SK-N-SH (cell line): ENCODE data around the gene RHBDL3. TPM values are rescaled to one million over a fixed set of nuclear protein-coding genes. Genes with fewer than 3 reads are reported as not detected.
A peak's percentile ranks its signal among the peaks of the same experiment; 100 is the strongest.

Experiments
- CTCF ChIA-PET: fragments of 300-600, 350-600 bp; formaldehyde crosslinking; extraction: SDS; loops from one replicate; lab custom pipeline; 2021; lab: Yijun Ruan, JAX
- POLR2A ChIA-PET: fragments of 350-600 bp; sonication (Branson Sonifier 250); formaldehyde crosslinking; extraction: SDS; loops from one replicate; lab custom pipeline; 2020; ENCODE audit warnings: antibody characterized with exemption, inconsistent platforms; lab: Yijun Ruan, JAX
- DNase-seq: peaks from one replicate; pipeline ENCODE4 v3.0.0; 2012
- H2AFZ ChIP-seq: fragments of 200-600 bp; sonication (generic); 2 replicates; pipeline ENCODE4 v1.8.1; 2016; ENCODE audit warnings: antibody characterized with exemption, mild to moderate bottlenecking, low read depth
- H3F3A ChIP-seq: fragments of 200-600 bp; sonication (generic); replicated peaks from 2 replicates; pipeline ENCODE3; 2016; ENCODE audit warnings: antibody characterized with exemption, mild to moderate bottlenecking; ENCODE audit not compliant: insufficient read depth
- H3K27ac ChIP-seq, 2 experiments: fragments of 200-500 bp in 1 of 2; fragments of 200-600 bp in 1 of 2; sonication (Bioruptor generic) in 1 of 2; sonication (generic), shearing (Covaris generic) in 1 of 2; 2 replicates each; pipeline versions ENCODE4 v1.5.1 to v1.6.1; 2014 to 2016; ENCODE audit warnings: low read depth in 2 of 2, inconsistent platforms in 1 of 2, low read length in 1 of 2, mild to moderate bottlenecking in 1 of 2, mixed read lengths in 1 of 2
- H3K27me3 ChIP-seq: fragments of 200-600 bp; sonication (generic), shearing (Covaris generic); 2 replicates; pipeline ENCODE4 v1.6.1; 2016; ENCODE audit warnings: mixed run types; ENCODE audit not compliant: insufficient read depth
- H3K36me3 ChIP-seq, 2 experiments: fragments of 200-500 bp in 1 of 2; fragments of 200-600 bp in 1 of 2; sonication (Bioruptor generic) in 1 of 2; sonication (generic) in 1 of 2; replicated peaks in 1 of 2; 2 replicates each; pipeline versions ENCODE3 to v1.5.1; 2014 to 2016; ENCODE audit warnings: low read length in 1 of 2, mild to moderate bottlenecking in 1 of 2; ENCODE audit not compliant: insufficient read depth in 2 of 2, control insufficient read depth in 1 of 2
- H3K4me1 ChIP-seq, 2 experiments: fragments of 200-500 bp in 1 of 2; fragments of 200-600 bp in 1 of 2; sonication (Bioruptor generic) in 1 of 2; sonication (generic), shearing (Covaris generic) in 1 of 2; 2 replicates each; pipeline versions ENCODE4 v1.5.1 to v1.6.1; 2014 to 2016; ENCODE audit warnings: low read depth in 1 of 2, low read length in 1 of 2, mixed run types in 1 of 2; ENCODE audit not compliant: insufficient read depth in 2 of 2, control insufficient read depth in 1 of 2
- H3K4me2 ChIP-seq: fragments of 200-600 bp; sonication (generic), shearing (Covaris generic); 2 replicates; pipeline ENCODE4 v1.6.1; 2017; ENCODE audit warnings: mixed run types
- H3K4me3 ChIP-seq, 2 experiments: fragments of 200-500 bp in 1 of 2; fragments of 200-600 bp in 1 of 2; sonication (Bioruptor generic) in 1 of 2; sonication (generic), shearing (Covaris generic) in 1 of 2; 2 replicates each; pipeline versions ENCODE4 v1.5.1 to v1.8.1; 2014 to 2016; ENCODE audit warnings: low read depth in 2 of 2, inconsistent platforms in 1 of 2, low read length in 1 of 2, mild to moderate bottlenecking in 1 of 2, mixed read lengths in 1 of 2, moderate library complexity in 1 of 2
- H3K79me2 ChIP-seq: fragments of 200-600 bp; sonication (generic); 2 replicates; pipeline ENCODE4 v1.8.1; 2017; ENCODE audit warnings: mild to moderate bottlenecking; ENCODE audit not compliant: insufficient read depth
- H3K9ac ChIP-seq: fragments of 200-600 bp; sonication (generic); 2 replicates; pipeline ENCODE4 v1.6.1; 2017; ENCODE audit warnings: mixed run types
- H3K9me2 ChIP-seq: fragments of 200-600 bp; sonication (generic); 2 replicates; pipeline ENCODE4 v1.6.1; 2017; ENCODE audit warnings: mixed run types
- H3K9me3 ChIP-seq: fragments of 200-600 bp; sonication (generic); 2 replicates; pipeline ENCODE4 v1.6.1; 2017; ENCODE audit warnings: mixed run types, mild to moderate bottlenecking, moderate library complexity
- H4K20me1 ChIP-seq: fragments of 200-600 bp; sonication (generic); 2 replicates; pipeline ENCODE4 v1.6.1; 2017; ENCODE audit warnings: mild to moderate bottlenecking, mixed run types; ENCODE audit not compliant: insufficient read depth
- CHD2 ChIP-seq: fragments of 150-350 bp; IDR thresholded peaks from 2 replicates; pipeline ENCODE4 v1.6.1; 2018; ENCODE audit warnings: low read length; ENCODE audit not compliant: partially characterized antibody
- FOSL2 ChIP-seq: IDR thresholded peaks from 2 replicates; pipeline ENCODE4 v1.4.0; 2012; ENCODE audit warnings: low read depth, mild to moderate bottlenecking, moderate library complexity, borderline replicate concordance
- MEF2A ChIP-seq: IDR thresholded peaks from 2 replicates; pipeline ENCODE4 v1.4.0; 2012; ENCODE audit warnings: low read depth, borderline replicate concordance
- NRF1 ChIP-seq: IDR thresholded peaks from 2 replicates; pipeline ENCODE4 v1.6.1; 2012; ENCODE audit warnings: low read depth, mild to moderate bottlenecking, low read length
- RCOR1 ChIP-seq: fragments of 150-350 bp; IDR thresholded peaks from 2 replicates; pipeline ENCODE4 v1.6.1; 2017; ENCODE audit warnings: antibody characterized with exemption, low read length
- REST ChIP-seq: IDR thresholded peaks from 2 replicates; pipeline ENCODE4 v1.6.1; 2012; ENCODE audit warnings: mild to moderate bottlenecking, low read depth, low read length, moderate library complexity
- RFX5 ChIP-seq: IDR thresholded peaks from 2 replicates; pipeline ENCODE4 v1.6.1; 2012; ENCODE audit warnings: mild to moderate bottlenecking, improper control_type of control experiment, low read length
- SIN3A ChIP-seq: IDR thresholded peaks from 2 replicates; pipeline ENCODE4 v1.6.1; 2012; ENCODE audit warnings: low read depth, mild to moderate bottlenecking, low read length, moderate library complexity, borderline replicate concordance
- USF2 ChIP-seq: fragments of 150-350 bp; IDR thresholded peaks from 2 replicates; pipeline ENCODE4 v1.6.1; 2017; ENCODE audit warnings: antibody characterized with exemption, low read length, low read depth, borderline replicate concordance
- ZBTB33 ChIP-seq: IDR thresholded peaks from 2 replicates; pipeline ENCODE4 v1.4.0; 2012; ENCODE audit warnings: low read depth, borderline replicate concordance
- WGBS: methylation state at CpG from one replicate; pipeline ENCODE4 v1.1.6; 2017; ENCODE audit warnings: low lambda C conversion rate; 5-methylcytosine and 5-hydroxymethylcytosine counted together
- polyA plus RNA-seq, 3 experiments: library from polyadenylated mRNA; depleted of rRNA; stranded (reverse); fragments of >200 nt; gene quantifications; 2 replicates each; pipeline ENCODE4 v1.2.3, GENCODE V29; 2012

The RHBDL3 gene
- polyA plus RNA-seq, 1 of the 3 experiments (the other 2 are of a cell fraction) = 0.72 TPM

- Histone ChIP-seq H3K9me2 (no peaks in the 10 kb centered on the region), H3K27ac (no peak overlapping the region), H3F3A (no peaks in the 10 kb centered on the region), H3K9ac (no peak overlapping the region), H2AFZ (no peak overlapping the region), H3K4me1 (peaks cover 11 to 24% of the 10 kb centered on the region in 2 experiments; a peak in 2 of 4 replicates), H3K27me3 (no peaks in the 10 kb centered on the region), H3K4me2 (no peak overlapping the region), H3K9me3 (no peaks in the 10 kb centered on the region), H3K79me2 (no peaks in the 10 kb centered on the region), H4K20me1 (no peaks in the 10 kb centered on the region), H3K4me3 (no peak overlapping the region), H3K36me3 (no peaks in the 10 kb centered on the region)
- WGBS = 71% methylated on average over 1 of the region's 6 CpGs
- ChIA-PET POLR2A (no interaction called here), CTCF (interaction anchor here (0.9 to 1.4 kb wide), 2 partner anchors 11 to 42 kb away, joined by 3 to 4 read pairs; no protein-coding TSS in a partner anchor)
- DNase-seq = no peak
- TF ChIP-seq RFX5 (peak; percentile 54; the same call in 1 of the 2 replicates), SIN3A (no peak), REST (peak; percentile 97)
Measured at GRCh38 chr17:32277284-32277683, 11.7 kb downstream of the RHBDL3 start.

GRCh38 chr17:32278815-32279214, 13.2 kb downstream of the RHBDL3 start:
- Histone ChIP-seq H3K4me2 (no peak overlapping the region), H3K9me2 (no peaks in the 10 kb centered on the region), H4K20me1 (no peaks in the 10 kb centered on the region), H2AFZ (no peak overlapping the region), H3K9ac (no peak overlapping the region), H3K36me3 (no peaks in the 10 kb centered on the region), H3K27me3 (no peaks in the 10 kb centered on the region), H3K79me2 (no peaks in the 10 kb centered on the region), H3K4me3 (no peak overlapping the region), H3F3A (peaks cover 3% of the 10 kb centered on the region), H3K9me3 (no peaks in the 10 kb centered on the region), H3K4me1 (peaks cover 11 to 26% of the 10 kb centered on the region in 2 experiments; a peak in 2 of 4 replicates), H3K27ac (no peak overlapping the region)
- ChIA-PET CTCF (no interaction called here), POLR2A (no interaction called here)
- WGBS = 93% methylated on average over 2 of the region's 2 CpGs
- TF ChIP-seq MEF2A = no peak
- no peak for TF ChIP-seq ZBTB33
- no peak for TF ChIP-seq USF2
- no peak for TF ChIP-seq CHD2
- TF ChIP-seq NRF1 = no peak
- TF ChIP-seq RCOR1 = no peak
- no peak for TF ChIP-seq FOSL2
- no peak for DNase-seq
